Skeletal muscle tissue (tissue), 5 donors: ENCODE data around the gene OTUD4. TPM values are rescaled to one million over a fixed set of nuclear protein-coding genes. Genes with fewer than 3 reads are reported as not detected.

Experiments
- H3K27ac ChIP-seq: one replicate; pipeline ENCODE4 v1.7.0; 2013; ENCODE audit warnings: mild to moderate bottlenecking, low read depth, low read length, inconsistent platforms
- H3K27me3 ChIP-seq, 3 donors: one replicate each; pipeline ENCODE4 v1.7.0; 2013; ENCODE audit warnings: low read length in 3 of 3; ENCODE audit not compliant: control insufficient read depth in 3 of 3, insufficient read depth in 3 of 3
- H3K36me3 ChIP-seq, 3 donors: one replicate each; pipeline ENCODE4 v1.7.0; 2013; ENCODE audit warnings: low read length in 3 of 3; ENCODE audit not compliant: control insufficient read depth in 3 of 3, insufficient read depth in 3 of 3
- H3K4me1 ChIP-seq, 3 donors: one replicate each; pipeline ENCODE4 v1.7.0; 2013; ENCODE audit warnings: low read length in 3 of 3, mild to moderate bottlenecking in 3 of 3; ENCODE audit not compliant: control insufficient read depth in 3 of 3, insufficient read depth in 3 of 3
- H3K4me3 ChIP-seq, 3 donors: one replicate each; pipeline ENCODE4 v1.7.0; 2013; ENCODE audit warnings: low read length in 3 of 3
- H3K9ac ChIP-seq, 3 donors: one replicate each; pipeline ENCODE4 v1.7.0; 2013; ENCODE audit warnings: low read length in 3 of 3, mild to moderate bottlenecking in 3 of 3, moderate library complexity in 2 of 3, low read depth in 1 of 3
- H3K9me3 ChIP-seq, 3 donors: one replicate each; pipeline ENCODE4 v1.7.0; 2013; ENCODE audit warnings: low read length in 3 of 3; ENCODE audit not compliant: control insufficient read depth in 3 of 3
- small RNA-seq: library from RNA; depleted of rRNA; stranded (forward); fragments of <200 nt; gene quantifications from one replicate; pipeline ENCODE3, GENCODE V24; 2014
- total RNA-seq: library from RNA; depleted of rRNA; stranded (reverse); fragments of >200 nt; gene quantifications from one replicate; pipeline ENCODE4 v1.2.3, GENCODE V29; 2014
- donor health status: Osteomylitis.

Gene OTUD4
- total RNA-seq, 1 donor from 2014 or later, result 74.6 TPM

- Histone ChIP-seq H3K4me3 (peak overlapping the region in 1 of 3 donors; percentile 88), H3K27me3 (no peaks in the 10 kb centered on the region), H3K4me1 (peaks cover 9 to 27% (median 25%) of the 10 kb centered on the region in 3 donors), H3K9me3 (no peaks in the 10 kb centered on the region), H3K36me3 (peaks cover 5 to 12% (median 8%) of the 10 kb centered on the region in 3 donors), H3K9ac (peak overlapping the region in 2 of 3 donors; percentile 5 to 91), H3K27ac (no peak overlapping the region)
Observed at GRCh38 chr4:145099653-145100052, 80.7 kb downstream of the OTUD4 start.

GRCh38 chr4:145098675-145099037, 81.7 kb downstream of the OTUD4 start:
- Histone ChIP-seq H3K9me3 (peaks cover 0 to 6% (median 3%) of the 10 kb centered on the region in 3 donors), H3K4me1 (peaks cover 9 to 27% (median 25%) of the 10 kb centered on the region in 3 donors), H3K9ac (peak overlapping the region; percentile 81 to 91 (median 90))

GRCh38 chr4:145097821-145098674, 82.3 kb downstream of the OTUD4 start, which contains the start of the genes ABCE1 and ANAPC10:
Gene ABCE1 (plus strand): TSS chr4:145098311. CDS start chr4:145104413, 6,102 bp downstream.
Gene ANAPC10 (minus strand): TSS chr4:145098196. CDS start chr4:145096099, 2,097 bp downstream.
- H3K4me1 ChIP-seq, result peaks cover 9 to 27% (median 25%) of the 10 kb centered on the region in 3 donors
- H3K27ac ChIP-seq, result peak within 1 kb of the TSS; percentile 90
- peak within 1 kb of the TSS; percentile 78 to 96 (median 88) for H3K4me3 ChIP-seq

More at GRCh38 chr4:145098675-145099037, 81.7 kb downstream of the OTUD4 start:
- Histone ChIP-seq H3K4me3 (peak overlapping the region; percentile 78 to 96 (median 88)), H3K27ac (peak overlapping the region; percentile 90), H3K27me3 (no peaks in the 10 kb centered on the region), H3K36me3 (peaks cover 15 to 19% (median 16%) of the 10 kb centered on the region in 3 donors)

GRCh38 chr4:145097331-145097820, 83.0 kb downstream of the OTUD4 start:
- Histone ChIP-seq H3K4me1 (peaks cover 9 to 27% (median 25%) of the 10 kb centered on the region in 3 donors), H3K4me3 (peak overlapping the region; percentile 78 to 96 (median 88)), H3K9me3 (peaks cover 0 to 6% (median 3%) of the 10 kb centered on the region in 3 donors), H3K36me3 (peaks cover 23 to 28% (median 24%) of the 10 kb centered on the region in 3 donors), H3K27me3 (no peaks in the 10 kb centered on the region), H3K9ac (peak overlapping the region; percentile 81 to 91 (median 90)), H3K27ac (peak overlapping the region; percentile 90)

More at GRCh38 chr4:145097821-145098674, 82.3 kb downstream of the OTUD4 start, which contains the start of the genes ABCE1 and ANAPC10:
- Histone ChIP-seq H3K27me3 (no peaks in the 10 kb centered on the region), H3K36me3 (peaks cover 17 to 21% (median 18%) of the 10 kb centered on the region in 3 donors), H3K9ac (peak within 1 kb of the TSS; percentile 81 to 91 (median 90)), H3K9me3 (peaks cover 0 to 6% (median 3%) of the 10 kb centered on the region in 3 donors)

- peaks cover 8 to 16% (median 11%) of the 10 kb centered on the region in 3 donors for H3K4me1 ChIP-seq
Observed at GRCh38 chr4:145093638-145094037, 86.8 kb downstream of the OTUD4 start.

GRCh38 chr4:145090380-145090779, 90.0 kb downstream of the OTUD4 start:
- no peak overlapping the region for H3K4me3 ChIP-seq
- peaks cover 27 to 54% (median 41%) of the 10 kb centered on the region in 3 donors for H3K36me3 ChIP-seq
- peaks cover 0 to 6% (median 3%) of the 10 kb centered on the region in 3 donors for H3K9me3 ChIP-seq
- H3K27ac ChIP-seq, result no peak overlapping the region
- H3K27me3 ChIP-seq, result no peaks in the 10 kb centered on the region
- no peak overlapping the region for H3K9ac ChIP-seq
- H3K4me1 ChIP-seq, result no peaks in the 10 kb centered on the region

More at GRCh38 chr4:145093638-145094037, 86.8 kb downstream of the OTUD4 start:
- no peak overlapping the region for H3K4me3 ChIP-seq
- H3K9ac ChIP-seq, result no peak overlapping the region
- no peaks in the 10 kb centered on the region for H3K27me3 ChIP-seq
- no peak overlapping the region for H3K27ac ChIP-seq
- H3K36me3 ChIP-seq, result peaks cover 28 to 48% (median 39%) of the 10 kb centered on the region in 3 donors
- H3K9me3 ChIP-seq, result peaks cover 0 to 6% (median 3%) of the 10 kb centered on the region in 3 donors

- Histone ChIP-seq H3K9ac (no peak overlapping the region), H3K27ac (no peak overlapping the region), H3K4me3 (no peak overlapping the region), H3K9me3 (no peaks in the 10 kb centered on the region), H3K27me3 (no peaks in the 10 kb centered on the region), H3K36me3 (peaks cover 3 to 14% (median 10%) of the 10 kb centered on the region in 3 donors), H3K4me1 (no peaks in the 10 kb centered on the region)
Observed at GRCh38 chr4:145083891-145084605, 96.3 kb downstream of the OTUD4 start.

Small RNAs within 50 kb of the gene (small RNA-seq; reads per million reads assigned to genes)
- gene RF00019, result not detected

Other genes with a start within 250 kb of the OTUD4 start
- gene ANAPC10, start 82.4 kb downstream of the OTUD4 start, total RNA-seq, result 26.6 TPM
- gene ABCE1, start 82.3 kb downstream of the OTUD4 start, total RNA-seq, result 58.5 TPM